Common myeloid progenitor, CD34-positive (primary cell): ENCODE results near the gene FBL.

ENCODE experiments used
- CTCF ChIA-PET: fragments of 350-600 bp; sonication (Branson Sonifier 250); formaldehyde crosslinking; loops from one replicate; lab custom pipeline; 2021; ENCODE audit warnings: antibody characterized with exemption; lab: Charles Lee
- POLR2A ChIA-PET: fragments of 350-600 bp; sonication (Branson Sonifier 250); formaldehyde crosslinking; loops from one replicate; lab custom pipeline; 2021; ENCODE audit warnings: antibody characterized with exemption; lab: Charles Lee
- DNase-seq, 3 donors: peaks; one replicate each; pipeline versions ENCODE4 v3.0.0 to v3.0.0-alpha.2; 2013
- H3K27ac ChIP-seq, 2 experiments: 1 replicate in 1 of 2; 2 replicates in 1 of 2; pipeline ENCODE4 v1.7.0; 2013; ENCODE audit warnings: inconsistent platforms in 2 of 2, low read length in 2 of 2, mild to moderate bottlenecking in 2 of 2, low read depth in 1 of 2, moderate library complexity in 1 of 2; ENCODE audit not compliant: severe bottlenecking in 2 of 2, insufficient read depth in 1 of 2, poor library complexity in 1 of 2
- H3K27me3 ChIP-seq, 5 experiments: replicated peaks in 2 of 5; 1 replicate in 3 of 5; 2 replicates in 2 of 5; pipeline versions ENCODE4 v1.6.1 to v1.7.0; 2013; ENCODE audit warnings: low read length in 4 of 5, mild to moderate bottlenecking in 2 of 5, moderate library complexity in 2 of 5, inconsistent platforms in 1 of 5; ENCODE audit not compliant: insufficient read depth in 5 of 5, control insufficient read depth in 4 of 5
- H3K36me3 ChIP-seq, 4 experiments: 1 replicate in 2 of 4; 2 replicates in 2 of 4; pipeline versions ENCODE4 v1.6.1 to v1.7.0; 2013; ENCODE audit warnings: low read length in 3 of 4, control low read depth in 1 of 4, mild to moderate bottlenecking in 1 of 4; ENCODE audit not compliant: control insufficient read depth in 4 of 4, insufficient read depth in 4 of 4
- H3K4me1 ChIP-seq, 4 experiments: 1 replicate in 3 of 4; 2 replicates in 1 of 4; pipeline versions ENCODE4 v1.6.1 to v1.7.1; 2013; ENCODE audit warnings: low read length in 3 of 4, mild to moderate bottlenecking in 3 of 4, control low read depth in 1 of 4, inconsistent platforms in 1 of 4, moderate library complexity in 1 of 4; ENCODE audit not compliant: control insufficient read depth in 4 of 4, insufficient read depth in 4 of 4; ENCODE audit errors: control extremely low read depth in 1 of 4
- H3K4me3 ChIP-seq, 7 experiments: 1 replicate in 4 of 7; 2 replicates in 3 of 7; pipeline versions ENCODE4 v1.5.1 to v1.7.0; 2013; ENCODE audit warnings: mild to moderate bottlenecking in 7 of 7, low read length in 6 of 7, moderate library complexity in 6 of 7, inconsistent platforms in 2 of 7, low read depth in 2 of 7, control low read depth in 1 of 7; ENCODE audit not compliant: insufficient read depth in 4 of 7, control insufficient read depth in 1 of 7; ENCODE audit errors: extremely low read depth in 1 of 7
- H3K9me3 ChIP-seq, 5 experiments: 1 replicate in 4 of 5; 2 replicates in 1 of 5; pipeline versions ENCODE4 v1.6.1 to v1.7.1; 2013; ENCODE audit warnings: low read length in 4 of 5, mild to moderate bottlenecking in 2 of 5, inconsistent platforms in 1 of 5, low read depth in 1 of 5, moderate library complexity in 1 of 5; ENCODE audit not compliant: control insufficient read depth in 4 of 5, insufficient read depth in 2 of 5; ENCODE audit errors: control extremely low read depth in 1 of 5
- WGBS: methylation state at CpG from one replicate; pipeline ENCODE4 v1.1.5; 2013; ENCODE audit not compliant: insufficient coverage; 5-methylcytosine and 5-hydroxymethylcytosine counted together

FBL gene

GRCh38 chr19:39838569-39838968 is 7.6 kb downstream of the FBL start:
- peaks cover 5 to 61% (median 53%) of the 10 kb centered on the region in 4 experiments for H3K36me3 ChIP-seq
- POLR2A ChIA-PET = interaction anchor here (0.6 kb wide), 1 partner anchor 18 kb away, joined by 3 read pairs; no protein-coding TSS in a partner anchor

GRCh38 chr19:39837978-39838377 is 8.2 kb downstream of the FBL start:
- WGBS = no CpG with 5 or more reads among the region's 3 CpGs
- Histone ChIP-seq H3K4me1 (peaks cover 0 to 19% (median 9%) of the 10 kb centered on the region in 4 experiments), H3K4me3 (no peak overlapping the region), H3K27ac (no peak overlapping the region), H3K9me3 (no peaks in the 10 kb centered on the region), H3K36me3 (peaks cover 5 to 61% (median 53%) of the 10 kb centered on the region in 4 experiments), H3K27me3 (no peaks in the 10 kb centered on the region)
- ChIA-PET POLR2A (interaction anchor here (0.6 kb wide), 1 partner anchor 17 kb away, joined by 3 read pairs; no protein-coding TSS in a partner anchor), CTCF (no interaction called here)
- DNase-seq = no peak

More at GRCh38 chr19:39838569-39838968, 7.6 kb downstream of the FBL start:
- Histone ChIP-seq H3K4me1 (peaks cover 0 to 18% (median 10%) of the 10 kb centered on the region in 4 experiments), H3K27me3 (no peaks in the 10 kb centered on the region), H3K4me3 (no peak overlapping the region), H3K9me3 (no peaks in the 10 kb centered on the region), H3K27ac (peak overlapping the region in 1 of 2 experiments; percentile 40)
- WGBS = 98% methylated on average over 4 of the region's 4 CpGs
- CTCF ChIA-PET = interaction anchor here (1.3 kb wide), 1 partner anchor 46 kb away, joined by 3 read pairs; no protein-coding TSS in a partner anchor
- no peak for DNase-seq

GRCh38 chr19:39834287-39834841 is 11.8 kb downstream of the FBL start:
- no peaks in the 10 kb centered on the region for H3K27me3 ChIP-seq
- peak overlapping the region in 6 of 7 experiments; percentile 1 to 96 (median 86) for H3K4me3 ChIP-seq
- H3K27ac ChIP-seq = peak overlapping the region; percentile 98 to 99
- CTCF ChIA-PET = interaction anchor here (1.6 to 1.7 kb wide), 2 partner anchors 10 to 11 kb away, joined by 5 to 14 read pairs; no protein-coding TSS in a partner anchor
- POLR2A ChIA-PET = interaction anchor here (0.6 to 2.1 kb wide), 3 partner anchors 8 to 1107 kb away, joined by 3 to 8 read pairs (median 4); no protein-coding TSS in a partner anchor
- peaks cover 8 to 26% (median 18%) of the 10 kb centered on the region in 4 experiments for H3K4me1 ChIP-seq
- peaks cover 8 to 73% (median 62%) of the 10 kb centered on the region in 4 experiments for H3K36me3 ChIP-seq
- WGBS = 41% methylated on average over 12 of the region's 19 CpGs
- H3K9me3 ChIP-seq = no peaks in the 10 kb centered on the region
- DNase-seq = no peak

GRCh38 chr19:39833464-39834286 is 12.5 kb downstream of the FBL start, which contains the start of gene DYRK1B:
TSS of gene DYRK1B (minus strand) at chr19:39834162. CDS start at chr19:39831867, 2,295 bp downstream.
- Histone ChIP-seq H3K4me1 (peaks cover 8 to 26% (median 18%) of the 10 kb centered on the region in 4 experiments), H3K9me3 (no peaks in the 10 kb centered on the region), H3K27ac (peak within 1 kb of the TSS; percentile 98 to 99), H3K36me3 (peaks cover 9 to 73% (median 59%) of the 10 kb centered on the region in 4 experiments), H3K27me3 (no peaks in the 10 kb centered on the region), H3K4me3 (peak within 1 kb of the TSS; percentile 66 to 96 (median 89))
- 0% methylated on average over 32 of the region's 59 CpGs for WGBS
- DNase-seq = peak; percentile 97 to 99 (median 98)
- ChIA-PET CTCF (interaction anchor here (1.6 to 1.7 kb wide), 2 partner anchors 11 kb away, joined by 5 to 14 read pairs; no protein-coding TSS in a partner anchor), POLR2A (interaction anchor here (0.6 to 2.1 kb wide), 3 partner anchors 9 to 1106 kb away, joined by 3 to 8 read pairs (median 4); no protein-coding TSS in a partner anchor)

- ChIA-PET CTCF (interaction anchor here (1.6 to 1.7 kb wide), 2 partner anchors 10 to 11 kb away, joined by 5 to 14 read pairs; no protein-coding TSS in a partner anchor), POLR2A (interaction anchor here (2.1 kb wide), 1 partner anchor 11 kb away, joined by 8 read pairs; no protein-coding TSS in a partner anchor)
- no peak for DNase-seq
- Histone ChIP-seq H3K4me1 (peaks cover 8 to 26% (median 18%) of the 10 kb centered on the region in 4 experiments), H3K4me3 (peak overlapping the region; percentile 66 to 96 (median 89)), H3K9me3 (no peaks in the 10 kb centered on the region), H3K36me3 (peaks cover 12 to 74% (median 59%) of the 10 kb centered on the region in 4 experiments), H3K27ac (peak overlapping the region; percentile 98 to 99), H3K27me3 (no peaks in the 10 kb centered on the region)
- 0% methylated on average over 5 of the region's 24 CpGs for WGBS
Measured at GRCh38 chr19:39833160-39833463, 13.1 kb downstream of the FBL start.

GRCh38 chr19:39832341-39833083 is 13.7 kb downstream of the FBL start:
- Histone ChIP-seq H3K4me3 (peak overlapping the region in 6 of 7 experiments; percentile 66 to 96 (median 86)), H3K4me1 (peaks cover 8 to 26% (median 18%) of the 10 kb centered on the region in 4 experiments), H3K27ac (peak overlapping the region; percentile 98 to 99), H3K36me3 (peaks cover 13 to 74% (median 59%) of the 10 kb centered on the region in 4 experiments), H3K9me3 (no peaks in the 10 kb centered on the region), H3K27me3 (no peaks in the 10 kb centered on the region)
- ChIA-PET CTCF (no interaction called here), POLR2A (interaction anchor here (2.1 kb wide), 1 partner anchor 12 kb away, joined by 8 read pairs; no protein-coding TSS in a partner anchor)
- 79% methylated on average over 4 of the region's 5 CpGs for WGBS
- peak in 1 of 3 donors; percentile 8 for DNase-seq
